Smooth muscle cell (in vitro differentiated cells): ENCODE data around the gene PIPOX. TPM values are rescaled to one million over a fixed set of nuclear protein-coding genes. Genes with fewer than 3 reads are reported as not detected.
A peak's percentile ranks its signal among the peaks of the same experiment; 100 is the strongest.

ENCODE experiments used
- DNase-seq: peaks from one replicate; lab custom pipeline; 2025; ENCODE audit not compliant: unreplicated experiment; lab: John Stamatoyannopoulos, UW
- H2AFZ ChIP-seq: fragments of 200-600 bp; sonication (generic); 2 replicates; pipeline ENCODE4 v1.6.0; 2016; ENCODE audit warnings: antibody characterized with exemption, low read depth, mild to moderate bottlenecking
- H3F3A ChIP-seq: fragments of 200-600 bp; sonication (generic); 2 replicates; pipeline ENCODE4 v1.6.0; 2017; ENCODE audit warnings: antibody characterized with exemption, low read depth
- H3K27ac ChIP-seq: fragments of 200-600 bp; sonication (generic); 2 replicates; pipeline ENCODE4 v1.5.1; 2016; ENCODE audit warnings: low read depth, mild to moderate bottlenecking
- H3K27me3 ChIP-seq: fragments of 200-600 bp; sonication (generic); 2 replicates; pipeline ENCODE4 v1.6.1; 2016; ENCODE audit warnings: low read depth, mild to moderate bottlenecking
- H3K36me3 ChIP-seq: fragments of 200-600 bp; sonication (generic); 2 replicates; pipeline ENCODE4 v1.5.1; 2016; ENCODE audit warnings: low read depth
- H3K4me1 ChIP-seq: fragments of 200-600 bp; sonication (generic); 2 replicates; pipeline ENCODE4 v1.5.1; 2016; ENCODE audit warnings: low read depth
- H3K4me2 ChIP-seq: fragments of 200-600 bp; sonication (generic); 2 replicates; pipeline ENCODE4 v1.6.0; 2016; ENCODE audit warnings: mild to moderate bottlenecking
- H3K4me3 ChIP-seq: fragments of 200-600 bp; sonication (generic); 2 replicates; pipeline ENCODE4 v1.5.1; 2016; ENCODE audit warnings: mild to moderate bottlenecking
- H3K79me2 ChIP-seq: fragments of 200-600 bp; sonication (generic); 2 replicates; pipeline ENCODE4 v1.6.0; 2016; ENCODE audit warnings: low read depth, mild to moderate bottlenecking
- H3K9ac ChIP-seq: fragments of 200-600 bp; sonication (generic); 2 replicates; pipeline ENCODE4 v1.6.0; 2016; ENCODE audit warnings: low read depth
- H3K9me3 ChIP-seq: fragments of 200-600 bp; sonication (generic); replicated peaks from 2 replicates; pipeline ENCODE4 v1.5.1; 2016; ENCODE audit warnings: low read depth
- H4K20me1 ChIP-seq: fragments of 200-600 bp; sonication (generic); 2 replicates; pipeline ENCODE4 v1.6.0; 2016; ENCODE audit warnings: low read depth
- CTCF ChIP-seq: fragments of 200-600 bp; sonication (generic); IDR thresholded peaks from 2 replicates; pipeline ENCODE4 v1.5.1; 2017; ENCODE audit warnings: borderline replicate concordance, mild to moderate bottlenecking, antibody characterized with exemption; ENCODE audit not compliant: insufficient read depth, poor library complexity, severe bottlenecking
- WGBS: methylation state at CpG from one replicate; pipeline ENCODE4 v1.1.7; 2016; ENCODE audit warnings: low lambda C conversion rate; 5-methylcytosine and 5-hydroxymethylcytosine counted together
- polyA plus RNA-seq: library from polyadenylated mRNA; unstranded; fragments of >200 nt; fragmentation: Nextera tagmentation; extraction: Ambion mirVana; gene quantifications from 2 replicates; pipeline ENCODE4 v1.2.1, GENCODE V29; 2016
- total RNA-seq: library from RNA; depleted of rRNA; stranded (reverse); fragments of >200 nt; gene quantifications from 2 replicates; pipeline ENCODE4 v1.2.3, GENCODE V29; 2014

PIPOX gene
- total and polyA plus RNA-seq, 2 experiments from 2014 or later: 0.63 to 1.3 TPM

- no peaks in the 10 kb centered on the region for H3F3A ChIP-seq
- no peaks in the 10 kb centered on the region for H3K79me2 ChIP-seq
- TF ChIP-seq CTCF: no peak
- no peak overlapping the region for H2AFZ ChIP-seq
- H3K36me3 ChIP-seq: no peaks in the 10 kb centered on the region
- DNase-seq: no peak
- H3K4me1 ChIP-seq: no peaks in the 10 kb centered on the region
- H3K27ac ChIP-seq: no peak overlapping the region
- H3K27me3 ChIP-seq: peaks cover 5% of the 10 kb centered on the region
- no peak overlapping the region for H3K9ac ChIP-seq
- no peaks in the 10 kb centered on the region for H4K20me1 ChIP-seq
- H3K9me3 ChIP-seq: no peaks in the 10 kb centered on the region
- 86% methylated on average over 10 of the region's 10 CpGs for WGBS
- H3K4me3 ChIP-seq: no peak overlapping the region
- H3K4me2 ChIP-seq: no peak overlapping the region
These were observed 11.9 kb downstream of the PIPOX start for GRCh38 chr17:29054835-29055234.

DNA sequence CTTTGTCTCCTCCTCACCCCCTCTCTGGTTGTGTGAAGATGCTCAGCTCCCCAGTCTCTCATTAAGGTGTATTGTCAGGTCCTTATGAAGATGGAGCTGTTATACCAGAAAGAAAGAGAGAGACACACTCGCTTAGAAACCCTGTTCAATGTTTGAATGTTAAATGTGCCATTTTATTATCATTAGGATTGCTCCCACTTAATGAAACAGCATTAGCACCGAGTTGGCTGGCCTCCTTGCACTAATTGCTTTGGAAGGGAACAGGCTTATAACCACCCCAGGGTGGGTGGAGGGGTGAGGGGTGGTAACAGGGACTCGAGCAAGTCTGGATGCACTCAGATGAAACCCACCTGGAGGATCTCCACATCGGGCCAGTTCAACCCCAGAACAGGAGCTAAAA is 14.4 kb downstream of the PIPOX start:
- Histone ChIP-seq H3K4me3 (no peak overlapping the region), H3K27me3 (peaks cover 5% of the 10 kb centered on the region), H3K4me1 (peaks cover 17% of the 10 kb centered on the region), H3K9me3 (no peaks in the 10 kb centered on the region), H3K4me2 (no peak overlapping the region), H4K20me1 (no peaks in the 10 kb centered on the region), H3K36me3 (no peaks in the 10 kb centered on the region), H3K27ac (no peak overlapping the region), H3K79me2 (no peaks in the 10 kb centered on the region), H2AFZ (no peak overlapping the region), H3F3A (no peaks in the 10 kb centered on the region), H3K9ac (no peak overlapping the region)
- no peak for DNase-seq
- WGBS: 89% methylated on average over 4 of the region's 4 CpGs
- TF ChIP-seq CTCF: no peak

DNA sequence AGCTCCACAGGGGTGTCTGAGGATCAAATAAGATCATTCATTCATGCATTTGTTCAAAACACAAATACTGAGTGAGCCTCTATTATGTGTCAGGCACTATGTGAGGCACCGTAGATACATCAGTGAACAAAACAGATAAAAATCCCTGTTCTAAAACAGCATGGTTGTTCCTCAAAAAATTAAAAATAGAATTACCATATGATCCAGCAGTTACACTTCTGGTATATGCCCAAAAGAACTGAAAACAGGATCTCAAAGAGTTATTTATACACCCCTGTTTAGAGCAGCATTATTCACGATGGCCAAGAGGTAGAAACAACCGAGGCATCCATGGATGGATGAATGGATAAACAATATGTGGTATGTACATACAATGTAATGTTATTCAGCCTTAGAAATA is 15.4 kb downstream of the PIPOX start:
- peaks cover 17% of the 10 kb centered on the region for H3K4me1 ChIP-seq
- H4K20me1 ChIP-seq: no peaks in the 10 kb centered on the region
- H3K79me2 ChIP-seq: no peaks in the 10 kb centered on the region
- no peak overlapping the region for H3K4me3 ChIP-seq
- H3K27ac ChIP-seq: no peak overlapping the region
- H2AFZ ChIP-seq: no peak overlapping the region
- no peaks in the 10 kb centered on the region for H3K9me3 ChIP-seq
- WGBS: 100% methylated on average over 3 of the region's 3 CpGs
- TF ChIP-seq CTCF: no peak
- H3K9ac ChIP-seq: no peak overlapping the region
- no peaks in the 10 kb centered on the region for H3F3A ChIP-seq
- H3K27me3 ChIP-seq: peaks cover 5% of the 10 kb centered on the region
- no peak for DNase-seq
- H3K36me3 ChIP-seq: no peaks in the 10 kb centered on the region
- no peak overlapping the region for H3K4me2 ChIP-seq

- Histone ChIP-seq H4K20me1 (no peaks in the 10 kb centered on the region), H3K4me2 (peak overlapping the region; percentile 11), H3K79me2 (no peaks in the 10 kb centered on the region), H3K36me3 (no peaks in the 10 kb centered on the region), H3K27me3 (peaks cover 5% of the 10 kb centered on the region), H3F3A (no peaks in the 10 kb centered on the region), H3K4me3 (no peak overlapping the region), H3K9me3 (no peaks in the 10 kb centered on the region), H2AFZ (no peak overlapping the region), H3K4me1 (peaks cover 17% of the 10 kb centered on the region), H3K9ac (no peak overlapping the region), H3K27ac (peak overlapping the region; percentile 80)
- no peak for DNase-seq
- WGBS: 68% methylated on average over 2 of the region's 2 CpGs
- no peak for TF ChIP-seq CTCF
These were observed 16.3 kb downstream of the PIPOX start for GRCh38 chr17:29059281-29059680.
